GM12878 (cell line): Measurements from ENCODE around the gene NUBPL. TPM values are rescaled to one million over a fixed set of nuclear protein-coding genes. Genes with fewer than 3 reads are reported as not detected.

Experiments
- ATAC-seq: fragments of 200-7000 bp; cut with Tn5 transposase; 3 replicates; pipeline ENCODE4 v1.9.1; 2020; ENCODE audit warnings: mild to moderate bottlenecking, moderate library complexity
- BruUV-seq: library from RNA; stranded (reverse); fragments of 400-500 nt; replicated peaks from 2 replicates; lab custom pipeline; 2021; lab: Mats Ljungman, UMichigan
- CTCF ChIA-PET: fragments of 300-600 bp; sonication (Branson Sonifier 250); formaldehyde crosslinking; extraction: SDS; loops from one replicate; lab custom pipeline; 2021; ENCODE audit warnings: inconsistent platforms; lab: Yijun Ruan, JAX
- POLR2A ChIA-PET: fragments of 350-600 bp; formaldehyde crosslinking; extraction: SDS; loops from one replicate; lab custom pipeline; 2021; ENCODE audit warnings: inconsistent platforms; lab: Charles Lee
- RAD21 ChIA-PET: fragments of 300-600 bp; sonication (Branson Sonifier 250); formaldehyde crosslinking; loops from one replicate; lab custom pipeline; 2023; ENCODE audit warnings: antibody characterized with exemption; ENCODE audit not compliant: unreplicated experiment; lab: Charles Lee
- SMC1A ChIA-PET: fragments of 300-600 bp; sonication (Branson Sonifier 250); formaldehyde crosslinking; loops from one replicate; lab custom pipeline; 2023; ENCODE audit not compliant: unreplicated experiment, uncharacterized antibody; lab: Charles Lee
- DNase-seq: peaks from one replicate; pipeline ENCODE4 v3.0.0-alpha.2; 2011; ENCODE audit warnings: low read depth, low spot score
- FAIRE-seq: peaks from 3 replicates; lab custom pipeline; 2011; peaks lifted over from hg19 to GRCh38; lab: Jason Lieb, UNC
- H2AFZ ChIP-seq: 2 replicates; pipeline ENCODE4 v1.6.0; 2011; ENCODE audit warnings: low read depth, low read length, control low read depth; ENCODE audit not compliant: control insufficient read depth
- H3K27ac ChIP-seq: 2 replicates; pipeline ENCODE4 v1.5.1; 2011; ENCODE audit warnings: control low read depth; ENCODE audit not compliant: control insufficient read depth, insufficient read depth
- H3K27me3 ChIP-seq, 2 experiments: replicated peaks in 1 of 2; 2 replicates each; pipeline versions ENCODE4 v1.6.0 to v1.6.1; 2011; ENCODE audit warnings: low read length in 1 of 2; ENCODE audit not compliant: control insufficient read depth in 2 of 2, insufficient read depth in 2 of 2
- H3K36me3 ChIP-seq, 2 experiments: 2 replicates each; pipeline ENCODE4 v1.5.1; 2011; ENCODE audit warnings: low read length in 1 of 2; ENCODE audit not compliant: control insufficient read depth in 2 of 2, insufficient read depth in 2 of 2
- H3K4me1 ChIP-seq: 2 replicates; pipeline ENCODE4 v1.6.1; 2011; ENCODE audit warnings: mild to moderate bottlenecking, low read length, moderate library complexity, mixed read lengths; ENCODE audit not compliant: control insufficient read depth, insufficient read depth
- H3K4me2 ChIP-seq: 2 replicates; pipeline ENCODE4 v1.6.0; 2011; ENCODE audit warnings: control low read depth; ENCODE audit not compliant: control insufficient read depth, insufficient read depth
- H3K4me3 ChIP-seq: fragments of 200-600 bp; sonication (generic); 2 replicates; pipeline ENCODE4 v1.5.1; 2016
- H3K79me2 ChIP-seq: 2 replicates; pipeline ENCODE4 v1.6.0; 2011; ENCODE audit warnings: low read length; ENCODE audit not compliant: control insufficient read depth, insufficient read depth
- H3K9ac ChIP-seq: 2 replicates; pipeline ENCODE4 v1.8.0; 2011; ENCODE audit warnings: low read length, control low read depth, mixed read lengths; ENCODE audit not compliant: control insufficient read depth, insufficient read depth
- H3K9me3 ChIP-seq: replicated peaks from 3 replicates; pipeline ENCODE4 v1.5.1; 2011; ENCODE audit warnings: mild to moderate bottlenecking, low read length; ENCODE audit not compliant: control insufficient read depth, insufficient read depth
- H4K20me1 ChIP-seq: 2 replicates; pipeline ENCODE4 v1.6.0; 2011; ENCODE audit not compliant: control insufficient read depth, insufficient read depth
- ATF7 ChIP-seq: fragments of 450-650 bp; IDR thresholded peaks from 2 replicates; pipeline ENCODE4 v1.6.1; 2016; ENCODE audit warnings: low read depth, mild to moderate bottlenecking
- DPF2 ChIP-seq: fragments of 450-650 bp; IDR thresholded peaks from 2 replicates; pipeline ENCODE4 v1.6.1; 2017; ENCODE audit warnings: mild to moderate bottlenecking
- MEF2A ChIP-seq: IDR thresholded peaks from 2 replicates; pipeline ENCODE4 v1.6.1; 2011; ENCODE audit warnings: low read depth, mild to moderate bottlenecking, low read length, moderate library complexity; ENCODE audit not compliant: insufficient read depth
- NBN ChIP-seq: fragments of 450-650 bp; IDR thresholded peaks from 2 replicates; pipeline ENCODE4 v1.6.1; 2016
- NR2F1 ChIP-seq: fragments of 450-650 bp; conservative IDR thresholded peaks from 2 replicates; pipeline ENCODE4 v1.6.1; 2017; ENCODE audit warnings: mild to moderate bottlenecking
- PAX5 ChIP-seq: IDR thresholded peaks from 2 replicates; pipeline ENCODE4 v1.6.1; 2011; ENCODE audit warnings: low read depth, low read length, borderline replicate concordance
- RFX5 ChIP-seq: IDR thresholded peaks from 2 replicates; pipeline ENCODE4 v1.6.1; 2011; ENCODE audit warnings: low read depth, low read length, improper control_type of control experiment
- SMAD1 ChIP-seq: fragments of 450-650 bp; IDR thresholded peaks from 2 replicates; pipeline ENCODE4 v1.6.1; 2018; ENCODE audit warnings: mild to moderate bottlenecking, low read depth; ENCODE audit not compliant: partially characterized antibody
- SP1 ChIP-seq: IDR thresholded peaks from one replicate; pipeline ENCODE4 v1.6.1; 2011; ENCODE audit warnings: low read depth, low read length
- SPI1 ChIP-seq: IDR thresholded peaks from 2 replicates; pipeline ENCODE4 v1.6.1; 2011; ENCODE audit warnings: low read depth, mild to moderate bottlenecking, low read length, moderate library complexity, borderline replicate concordance; ENCODE audit not compliant: insufficient read depth
- YBX1 ChIP-seq: fragments of 450-650 bp; IDR thresholded peaks from 2 replicates; pipeline ENCODE4 v1.6.1; 2016; ENCODE audit warnings: antibody characterized with exemption
- WGBS: methylation state at CpG from one replicate; pipeline ENCODE4 v1.1.6; 2016; ENCODE audit warnings: low lambda C conversion rate; ENCODE audit not compliant: insufficient replicate concordance, insufficient coverage; ENCODE audit errors: missing lambda C conversion rate; 5-methylcytosine and 5-hydroxymethylcytosine counted together
- in situ Hi-C: fragments of 300-500 bp; cut with MboI; formaldehyde crosslinking; loops from 9 replicates; pipeline ENCODE4 v1.14.3; 2018; ENCODE audit warnings: mixed read lengths
- intact Hi-C: fragments of 100-400 bp; cut with micrococcal nuclease; formaldehyde crosslinking; loops from one replicate; pipeline ENCODE4 v1.14.2; 2022; ENCODE audit not compliant: unreplicated experiment
- polyA plus RNA-seq, 11 experiments: library from polyadenylated mRNA; depleted of rRNA in 4 of 11; unstranded in 6 of 11; stranded (reverse) in 5 of 11; fragments of >200 nt; fragmentation: Nextera tagmentation in 4 of 11; fragmentation: Illumina TruSeq in 1 of 11; extraction: Ambion mirVana in 4 of 11; extraction: Trizol in 1 of 11; gene quantifications; 1 replicate in 1 of 11; 2 replicates in 10 of 11; pipeline versions ENCODE4 v1.2.1 to v1.2.3, GENCODE V29; 2011 to 2016; ENCODE audit warnings: inconsistent platforms in 2 of 11, missing spikeins in 2 of 11, low read depth in 1 of 11
- total RNA-seq, 4 experiments: library from RNA; depleted of rRNA in 3 of 4; stranded (reverse); fragments of >200 nt in 3 of 4; fragmentation: Illumina TruSeq in 1 of 4; extraction: Trizol in 1 of 4; gene quantifications; 2 replicates each; pipeline versions ENCODE4 v1.2.1 to v1.2.3, GENCODE V29; 2013 to 2021
- TF ChIP-seq, protein P1 (sequence below): fragments of 450-650 bp; IDR thresholded peaks from 2 replicates; pipeline ENCODE4 v1.6.1; 2017; ENCODE audit warnings: mild to moderate bottlenecking, moderate library complexity
- TF ChIP-seq, protein P2 (sequence below): fragments of 450-650 bp; IDR thresholded peaks from 2 replicates; pipeline ENCODE4 v1.6.1; 2016; ENCODE audit warnings: mild to moderate bottlenecking
- TF ChIP-seq, protein P3 (sequence below): fragments of 450-650 bp; IDR thresholded peaks from 2 replicates; pipeline ENCODE4 v1.6.1; 2014; ENCODE audit warnings: mild to moderate bottlenecking
- TF ChIP-seq, protein P4 (sequence below): fragments of 450-650 bp; IDR thresholded peaks from 2 replicates; pipeline ENCODE4 v1.6.1; 2017; ENCODE audit warnings: low read depth, mild to moderate bottlenecking, moderate library complexity

NUBPL gene
- total and polyA plus RNA-seq, 10 of the 15 experiments (the other 5 are each of a cell fraction or from before 2014, with no cell fraction given): 3.4 to 11.6 (median 8.1) TPM

DNA sequence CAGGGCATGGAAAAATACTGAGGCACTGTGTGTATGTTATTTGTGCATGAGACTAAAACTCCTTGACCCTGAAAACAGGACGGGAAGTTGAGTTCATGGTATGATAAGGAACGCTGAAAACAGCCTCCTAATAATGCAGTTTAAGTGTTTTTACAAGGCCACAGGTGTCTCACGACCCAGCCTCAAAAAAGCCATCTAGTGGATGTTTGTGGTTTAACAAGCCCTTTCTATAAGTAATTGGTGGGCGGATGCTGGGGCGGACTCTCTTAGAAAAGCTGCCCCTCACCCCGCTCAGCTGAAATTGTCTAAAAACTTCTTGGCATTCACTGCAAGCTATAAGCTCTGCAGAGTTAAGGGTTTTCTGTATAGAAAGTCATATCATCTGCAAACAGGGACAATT, 184.5 kb downstream of the NUBPL start:
- RAD21 ChIA-PET: no interaction called here
- SMC1A ChIA-PET: no interaction called here
- Histone ChIP-seq H3K4me1 (no peaks in the 10 kb centered on the region), H3K27me3 (no peaks in the 10 kb centered on the region), H2AFZ (no peak overlapping the region), H3K4me3 (no peak overlapping the region), H3K9me3 (peaks cover 9% of the 10 kb centered on the region), H3K27ac (no peak overlapping the region), H4K20me1 (no peaks in the 10 kb centered on the region), H3K79me2 (no peaks in the 10 kb centered on the region), H3K36me3 (no peaks in the 10 kb centered on the region), H3K4me2 (no peak overlapping the region), H3K9ac (no peak overlapping the region)
- no peak for TF ChIP-seq DPF2
- TF ChIP-seq, protein P1, sequence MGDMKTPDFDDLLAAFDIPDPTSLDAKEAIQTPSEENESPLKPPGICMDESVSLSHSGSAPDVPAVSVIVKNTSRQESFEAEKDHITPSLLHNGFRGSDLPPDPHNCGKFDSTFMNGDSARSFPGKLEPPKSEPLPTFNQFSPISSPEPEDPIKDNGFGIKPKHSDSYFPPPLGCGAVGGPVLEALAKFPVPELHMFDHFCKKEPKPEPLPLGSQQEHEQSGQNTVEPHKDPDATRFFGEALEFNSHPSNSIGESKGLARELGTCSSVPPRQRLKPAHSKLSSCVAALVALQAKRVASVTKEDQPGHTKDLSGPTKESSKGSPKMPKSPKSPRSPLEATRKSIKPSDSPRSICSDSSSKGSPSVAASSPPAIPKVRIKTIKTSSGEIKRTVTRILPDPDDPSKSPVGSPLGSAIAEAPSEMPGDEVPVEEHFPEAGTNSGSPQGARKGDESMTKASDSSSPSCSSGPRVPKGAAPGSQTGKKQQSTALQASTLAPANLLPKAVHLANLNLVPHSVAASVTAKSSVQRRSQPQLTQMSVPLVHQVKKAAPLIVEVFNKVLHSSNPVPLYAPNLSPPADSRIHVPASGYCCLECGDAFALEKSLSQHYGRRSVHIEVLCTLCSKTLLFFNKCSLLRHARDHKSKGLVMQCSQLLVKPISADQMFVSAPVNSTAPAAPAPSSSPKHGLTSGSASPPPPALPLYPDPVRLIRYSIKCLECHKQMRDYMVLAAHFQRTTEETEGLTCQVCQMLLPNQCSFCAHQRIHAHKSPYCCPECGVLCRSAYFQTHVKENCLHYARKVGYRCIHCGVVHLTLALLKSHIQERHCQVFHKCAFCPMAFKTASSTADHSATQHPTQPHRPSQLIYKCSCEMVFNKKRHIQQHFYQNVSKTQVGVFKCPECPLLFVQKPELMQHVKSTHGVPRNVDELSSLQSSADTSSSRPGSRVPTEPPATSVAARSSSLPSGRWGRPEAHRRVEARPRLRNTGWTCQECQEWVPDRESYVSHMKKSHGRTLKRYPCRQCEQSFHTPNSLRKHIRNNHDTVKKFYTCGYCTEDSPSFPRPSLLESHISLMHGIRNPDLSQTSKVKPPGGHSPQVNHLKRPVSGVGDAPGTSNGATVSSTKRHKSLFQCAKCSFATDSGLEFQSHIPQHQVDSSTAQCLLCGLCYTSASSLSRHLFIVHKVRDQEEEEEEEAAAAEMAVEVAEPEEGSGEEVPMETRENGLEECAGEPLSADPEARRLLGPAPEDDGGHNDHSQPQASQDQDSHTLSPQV: no peak
- no peak for TF ChIP-seq MEF2A
- no peak for TF ChIP-seq SPI1
- no peak for TF ChIP-seq RFX5
- no peak for TF ChIP-seq SMAD1
- no peak for TF ChIP-seq PAX5
- no peak for TF ChIP-seq SP1
- no peak for TF ChIP-seq NBN
- TF ChIP-seq ATF7: no peak
- no peak for TF ChIP-seq YBX1
- TF ChIP-seq, protein P2, sequence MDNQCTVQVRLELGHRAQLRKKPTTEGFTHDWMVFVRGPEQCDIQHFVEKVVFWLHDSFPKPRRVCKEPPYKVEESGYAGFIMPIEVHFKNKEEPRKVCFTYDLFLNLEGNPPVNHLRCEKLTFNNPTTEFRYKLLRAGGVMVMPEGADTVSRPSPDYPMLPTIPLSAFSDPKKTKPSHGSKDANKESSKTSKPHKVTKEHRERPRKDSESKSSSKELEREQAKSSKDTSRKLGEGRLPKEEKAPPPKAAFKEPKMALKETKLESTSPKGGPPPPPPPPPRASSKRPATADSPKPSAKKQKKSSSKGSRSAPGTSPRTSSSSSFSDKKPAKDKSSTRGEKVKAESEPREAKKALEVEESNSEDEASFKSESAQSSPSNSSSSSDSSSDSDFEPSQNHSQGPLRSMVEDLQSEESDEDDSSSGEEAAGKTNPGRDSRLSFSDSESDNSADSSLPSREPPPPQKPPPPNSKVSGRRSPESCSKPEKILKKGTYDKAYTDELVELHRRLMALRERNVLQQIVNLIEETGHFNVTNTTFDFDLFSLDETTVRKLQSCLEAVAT: no peak
- TF ChIP-seq, protein P3, sequence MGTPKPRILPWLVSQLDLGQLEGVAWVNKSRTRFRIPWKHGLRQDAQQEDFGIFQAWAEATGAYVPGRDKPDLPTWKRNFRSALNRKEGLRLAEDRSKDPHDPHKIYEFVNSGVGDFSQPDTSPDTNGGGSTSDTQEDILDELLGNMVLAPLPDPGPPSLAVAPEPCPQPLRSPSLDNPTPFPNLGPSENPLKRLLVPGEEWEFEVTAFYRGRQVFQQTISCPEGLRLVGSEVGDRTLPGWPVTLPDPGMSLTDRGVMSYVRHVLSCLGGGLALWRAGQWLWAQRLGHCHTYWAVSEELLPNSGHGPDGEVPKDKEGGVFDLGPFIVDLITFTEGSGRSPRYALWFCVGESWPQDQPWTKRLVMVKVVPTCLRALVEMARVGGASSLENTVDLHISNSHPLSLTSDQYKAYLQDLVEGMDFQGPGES: no peak
- TF ChIP-seq, protein P4, sequence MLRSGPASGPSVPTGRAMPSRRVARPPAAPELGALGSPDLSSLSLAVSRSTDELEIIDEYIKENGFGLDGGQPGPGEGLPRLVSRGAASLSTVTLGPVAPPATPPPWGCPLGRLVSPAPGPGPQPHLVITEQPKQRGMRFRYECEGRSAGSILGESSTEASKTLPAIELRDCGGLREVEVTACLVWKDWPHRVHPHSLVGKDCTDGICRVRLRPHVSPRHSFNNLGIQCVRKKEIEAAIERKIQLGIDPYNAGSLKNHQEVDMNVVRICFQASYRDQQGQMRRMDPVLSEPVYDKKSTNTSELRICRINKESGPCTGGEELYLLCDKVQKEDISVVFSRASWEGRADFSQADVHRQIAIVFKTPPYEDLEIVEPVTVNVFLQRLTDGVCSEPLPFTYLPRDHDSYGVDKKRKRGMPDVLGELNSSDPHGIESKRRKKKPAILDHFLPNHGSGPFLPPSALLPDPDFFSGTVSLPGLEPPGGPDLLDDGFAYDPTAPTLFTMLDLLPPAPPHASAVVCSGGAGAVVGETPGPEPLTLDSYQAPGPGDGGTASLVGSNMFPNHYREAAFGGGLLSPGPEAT: no peak
- TF ChIP-seq NR2F1: no peak
- 61% methylated on average over 6 of the region's 6 CpGs for WGBS
- CTCF ChIA-PET: no interaction called here
- POLR2A ChIA-PET: no interaction called here
- intact Hi-C loops (no loop called here), in situ Hi-C loops (no loop called here)
- DNase-seq (no peak), FAIRE-seq (no peak), ATAC-seq (no peak)
- BruUV-seq: no TSS peak
